WI38 (cell line): ENCODE measurements around the gene RPL31.

Source experiments
- H3K4me3 ChIP-seq: 2 replicates; pipeline ENCODE4 v1.5.1; 2011; ENCODE audit warnings: low read depth, mild to moderate bottlenecking, control low read depth, low read length
- TF ChIP-seq, protein P1 (sequence below): IDR thresholded peaks from 2 replicates; pipeline ENCODE4 v1.5.1; 2012; ENCODE audit warnings: low read depth, mild to moderate bottlenecking, control low read depth, low read length

RPL31 gene

GRCh38 chr2:100981011-100981410 lies 21.1 kb upstream of the RPL31 start:
- H3K4me3 ChIP-seq: no peak overlapping the region
- TF ChIP-seq, protein P1, sequence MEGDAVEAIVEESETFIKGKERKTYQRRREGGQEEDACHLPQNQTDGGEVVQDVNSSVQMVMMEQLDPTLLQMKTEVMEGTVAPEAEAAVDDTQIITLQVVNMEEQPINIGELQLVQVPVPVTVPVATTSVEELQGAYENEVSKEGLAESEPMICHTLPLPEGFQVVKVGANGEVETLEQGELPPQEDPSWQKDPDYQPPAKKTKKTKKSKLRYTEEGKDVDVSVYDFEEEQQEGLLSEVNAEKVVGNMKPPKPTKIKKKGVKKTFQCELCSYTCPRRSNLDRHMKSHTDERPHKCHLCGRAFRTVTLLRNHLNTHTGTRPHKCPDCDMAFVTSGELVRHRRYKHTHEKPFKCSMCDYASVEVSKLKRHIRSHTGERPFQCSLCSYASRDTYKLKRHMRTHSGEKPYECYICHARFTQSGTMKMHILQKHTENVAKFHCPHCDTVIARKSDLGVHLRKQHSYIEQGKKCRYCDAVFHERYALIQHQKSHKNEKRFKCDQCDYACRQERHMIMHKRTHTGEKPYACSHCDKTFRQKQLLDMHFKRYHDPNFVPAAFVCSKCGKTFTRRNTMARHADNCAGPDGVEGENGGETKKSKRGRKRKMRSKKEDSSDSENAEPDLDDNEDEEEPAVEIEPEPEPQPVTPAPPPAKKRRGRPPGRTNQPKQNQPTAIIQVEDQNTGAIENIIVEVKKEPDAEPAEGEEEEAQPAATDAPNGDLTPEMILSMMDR: no peak

GRCh38 chr2:100982431-100982861 lies 19.6 kb upstream of the RPL31 start:
- TF ChIP-seq, protein P1: no peak
- no peak overlapping the region for H3K4me3 ChIP-seq

- H3K4me3 ChIP-seq: no peak overlapping the region
- TF ChIP-seq, protein P1: no peak
Measured at GRCh38 chr2:100983201-100983600, 18.9 kb upstream of the RPL31 start.

DNA sequence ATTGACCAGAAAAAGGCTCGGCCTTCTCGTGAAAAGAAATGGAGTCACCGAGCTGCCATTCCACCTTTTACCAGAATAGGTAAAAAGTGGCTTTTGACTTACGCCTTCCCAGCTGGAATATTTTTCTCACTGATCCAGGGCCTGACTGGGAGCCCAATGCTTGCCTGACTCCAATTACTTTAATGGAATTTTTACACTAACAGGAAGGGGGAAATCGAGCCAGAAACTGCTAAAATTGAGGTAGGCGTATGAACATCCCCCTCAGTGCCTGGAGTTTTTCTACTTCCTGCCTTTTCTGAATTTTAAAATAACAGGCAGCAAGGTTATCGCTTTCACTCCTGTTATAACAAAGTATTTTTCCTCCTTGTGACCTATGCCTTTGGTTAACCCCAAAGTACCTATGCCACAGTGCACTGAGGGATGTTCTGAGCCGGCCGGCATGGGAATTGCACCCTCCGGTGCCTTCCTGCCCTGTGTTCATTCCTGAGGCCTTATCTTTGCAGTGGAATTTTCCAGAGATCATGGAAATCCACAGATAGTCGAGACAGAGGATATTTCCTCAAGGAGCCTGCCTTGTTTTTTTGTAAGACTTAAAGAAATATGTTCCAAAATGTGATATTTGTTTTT lies 18.3 kb upstream of the RPL31 start:
- TF ChIP-seq, protein P1: no peak
- H3K4me3 ChIP-seq: no peak overlapping the region

DNA sequence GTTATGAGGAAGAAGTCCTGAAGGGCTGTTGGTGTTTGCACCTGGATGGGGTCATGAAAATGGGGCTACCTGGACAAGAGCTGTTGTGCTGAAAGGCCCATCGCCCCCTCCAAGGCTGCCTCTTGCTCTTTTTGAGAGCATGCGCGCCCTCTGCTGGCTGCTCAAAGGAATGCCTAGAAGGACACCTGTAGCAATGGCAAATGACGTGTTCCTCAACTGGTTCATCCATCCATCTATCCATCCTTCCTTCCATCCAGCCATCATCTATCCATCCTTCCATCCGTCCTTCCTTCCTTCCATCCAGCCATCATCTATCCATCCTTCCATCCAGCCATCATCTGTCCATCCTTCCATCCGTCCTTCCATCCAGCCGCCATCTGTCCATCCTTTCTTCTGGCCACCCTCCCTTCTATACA lies 17.2 kb upstream of the RPL31 start:
- H3K4me3 ChIP-seq: no peak overlapping the region

GRCh38 chr2:100986157-100986556 lies 15.9 kb upstream of the RPL31 start:
- H3K4me3 ChIP-seq: no peak overlapping the region
- TF ChIP-seq, protein P1: no peak

More for the DNA sequence above, 17.2 kb upstream of the RPL31 start:
- TF ChIP-seq, protein P1: peak; percentile 74

- H3K4me3 ChIP-seq: no peak overlapping the region
- TF ChIP-seq, protein P1: no peak
Measured at GRCh38 chr2:100987536-100987935, 14.6 kb upstream of the RPL31 start.
